NCI-H748 (cell line): ENCODE data around the gene THRA.

Experiments used
- DNase-seq: peaks from one replicate; lab custom pipeline; 2025; ENCODE audit not compliant: unreplicated experiment; lab: John Stamatoyannopoulos, UW

Gene THRA

DNA sequence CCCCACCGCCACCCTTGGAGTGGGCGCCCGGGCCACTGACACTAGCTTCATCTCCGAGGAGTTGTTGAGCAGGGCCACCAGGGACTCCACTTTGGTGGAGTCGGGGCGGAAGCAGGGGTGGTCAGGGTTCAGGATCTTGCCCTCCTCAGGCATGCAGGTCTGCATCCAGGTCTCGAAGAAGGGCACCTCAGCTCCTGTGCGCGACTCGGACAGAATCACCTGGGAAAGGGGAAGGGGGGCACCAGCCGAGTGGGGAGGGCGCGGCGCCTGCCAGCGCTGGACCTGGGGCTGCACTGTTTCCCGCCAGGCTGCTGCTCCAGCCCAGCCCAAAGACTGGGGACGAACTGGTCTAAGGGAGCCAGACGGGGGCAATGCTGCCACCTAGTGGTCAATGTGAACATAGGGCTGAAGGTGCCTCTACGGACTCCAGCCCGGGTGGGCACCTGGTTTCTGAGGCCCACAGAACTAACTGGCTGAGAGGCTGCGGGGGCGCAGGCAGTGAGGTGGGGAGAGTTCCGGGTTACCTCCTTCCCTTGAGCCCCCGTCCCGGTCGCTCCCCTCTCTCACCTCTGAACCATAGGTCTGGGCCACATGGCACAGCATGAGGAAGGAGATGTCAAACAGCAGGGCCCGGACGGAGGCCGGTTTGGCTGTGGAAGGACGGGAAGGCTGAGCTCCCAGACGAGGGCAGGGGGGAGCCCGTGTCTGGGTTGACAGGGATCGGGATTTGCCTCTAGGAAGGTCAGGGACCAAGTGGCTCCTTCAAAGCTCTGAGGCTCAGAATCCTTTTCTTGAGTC lies 35.8 kb upstream of the THRA start:
- peak; percentile 70 for DNase-seq

DNA sequence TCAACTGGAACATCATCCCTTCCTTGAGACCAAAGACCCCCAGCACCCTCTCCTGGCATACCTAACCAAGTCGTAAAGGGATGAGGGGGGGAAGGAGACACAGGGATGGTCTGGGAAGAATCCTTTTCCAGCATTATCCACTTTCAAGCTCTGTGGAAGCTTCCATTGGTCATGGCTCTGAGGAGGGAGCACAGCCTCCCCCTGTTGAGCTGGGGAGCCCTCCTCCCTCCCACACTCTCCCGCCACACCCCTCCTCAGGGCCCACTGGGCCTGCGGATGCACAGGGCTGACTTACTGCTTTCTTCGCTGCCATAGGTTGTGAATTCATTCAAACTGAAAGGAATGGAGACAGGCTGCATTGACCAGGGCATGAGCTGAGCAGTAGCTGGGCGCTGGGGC lies 35.2 kb upstream of the THRA start:
- no peak for DNase-seq

DNA sequence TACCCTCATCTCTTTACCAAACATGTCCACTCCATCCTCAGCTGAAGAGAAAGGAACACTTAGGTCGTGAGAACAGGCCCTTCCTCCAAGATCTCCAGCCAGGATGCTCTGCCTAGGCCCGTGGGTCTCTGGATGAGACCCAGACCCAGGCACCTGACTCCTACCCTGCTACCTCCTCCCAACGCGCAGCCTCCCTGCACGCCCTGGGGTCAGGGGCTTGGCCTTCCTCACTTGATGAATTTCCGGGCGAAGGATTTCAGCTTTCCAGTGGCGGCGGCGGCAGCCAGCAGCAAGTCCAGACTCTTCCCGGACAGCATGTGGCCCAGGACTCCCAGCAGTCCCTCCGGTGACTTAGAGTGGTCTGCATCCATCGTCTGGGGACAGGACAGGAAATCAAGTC lies 34.2 kb upstream of the THRA start:
- DNase-seq = no peak

DNA sequence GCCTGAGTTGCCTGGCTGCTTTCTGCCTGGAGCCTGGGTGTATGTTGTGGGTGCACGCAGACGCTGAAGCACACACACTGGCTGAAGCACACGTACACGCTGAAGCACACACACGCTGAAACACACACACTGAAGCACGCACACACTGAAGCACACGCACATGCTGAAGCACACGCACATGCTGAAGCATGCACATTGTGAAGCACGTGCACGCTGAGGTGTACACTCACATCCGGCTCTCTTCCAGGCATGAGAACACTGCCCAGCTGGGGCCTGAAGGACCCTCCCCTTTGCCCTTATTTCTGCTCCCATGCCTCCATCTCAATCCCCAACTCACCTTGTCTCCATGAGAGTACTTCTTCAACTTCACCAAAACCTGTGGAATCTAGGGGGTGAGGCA lies 31.1 kb upstream of the THRA start:
- DNase-seq = no peak

DNA sequence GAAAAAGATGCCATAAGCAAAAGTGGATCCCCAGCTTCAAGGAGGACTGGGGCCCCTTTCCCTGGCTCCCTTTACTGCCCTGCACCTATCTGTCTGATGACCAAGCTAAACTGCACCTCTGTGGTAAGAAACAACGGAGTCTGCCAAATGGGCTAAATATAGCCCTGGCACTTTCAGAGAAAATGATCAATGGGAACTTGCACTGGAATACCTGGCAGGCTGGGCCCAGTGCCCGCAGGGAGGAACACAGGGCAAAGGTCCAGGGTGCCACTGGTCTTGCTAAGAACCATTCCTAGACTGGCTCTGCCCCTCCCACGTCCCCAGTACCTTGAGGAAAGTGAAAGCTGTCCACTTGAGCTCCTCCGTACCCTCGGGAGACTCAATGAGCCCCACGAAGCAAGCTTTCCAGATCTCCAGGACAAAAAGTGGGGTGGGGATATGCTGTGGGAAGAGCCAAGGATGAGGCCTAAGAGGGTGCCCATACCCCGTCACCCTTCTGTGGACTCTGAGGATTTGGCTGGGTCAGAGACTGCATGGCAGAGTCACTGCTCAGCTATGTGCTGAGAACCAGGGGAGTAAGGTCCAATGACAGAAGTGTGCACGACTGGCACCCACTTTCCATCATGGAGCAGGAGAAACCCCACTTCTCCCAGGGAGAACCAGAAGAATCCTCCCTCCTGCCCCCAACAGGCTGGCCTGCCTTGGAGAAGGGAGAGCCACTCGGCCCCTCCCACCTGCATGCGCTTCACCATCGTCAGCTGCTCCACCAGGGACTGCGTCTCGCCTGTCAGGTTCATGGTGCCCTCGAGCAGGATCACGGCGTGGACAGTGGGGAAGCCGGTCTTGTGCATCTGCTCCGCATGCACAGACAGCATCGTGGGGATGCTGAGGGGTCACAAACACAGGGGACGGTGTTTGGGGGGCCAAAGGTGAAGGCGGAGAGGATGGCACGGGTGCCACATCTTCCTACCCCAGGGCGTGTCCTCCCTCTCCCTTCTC lies 30.1 kb upstream of the THRA start:
- DNase-seq = no peak

DNA sequence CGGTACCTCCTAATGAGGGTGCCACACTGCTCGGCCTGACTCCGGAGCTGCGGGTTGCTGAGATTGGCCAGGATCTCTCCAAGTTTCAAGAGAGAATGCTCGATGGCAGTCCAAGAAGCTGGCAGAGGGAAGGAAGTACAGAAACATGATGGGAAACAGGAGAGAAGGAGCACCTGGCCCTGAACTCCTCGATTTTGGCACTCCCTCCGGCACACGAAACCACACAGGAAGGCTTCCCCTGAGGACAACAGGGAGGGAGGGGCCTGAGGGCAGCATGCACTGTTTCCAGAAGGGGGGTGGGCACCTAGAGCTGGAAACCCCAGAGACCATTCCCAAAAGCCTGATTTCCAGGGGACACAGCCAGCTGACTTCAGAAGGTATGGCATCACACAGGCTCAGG lies 29.4 kb upstream of the THRA start:
- DNase-seq = no peak

DNA sequence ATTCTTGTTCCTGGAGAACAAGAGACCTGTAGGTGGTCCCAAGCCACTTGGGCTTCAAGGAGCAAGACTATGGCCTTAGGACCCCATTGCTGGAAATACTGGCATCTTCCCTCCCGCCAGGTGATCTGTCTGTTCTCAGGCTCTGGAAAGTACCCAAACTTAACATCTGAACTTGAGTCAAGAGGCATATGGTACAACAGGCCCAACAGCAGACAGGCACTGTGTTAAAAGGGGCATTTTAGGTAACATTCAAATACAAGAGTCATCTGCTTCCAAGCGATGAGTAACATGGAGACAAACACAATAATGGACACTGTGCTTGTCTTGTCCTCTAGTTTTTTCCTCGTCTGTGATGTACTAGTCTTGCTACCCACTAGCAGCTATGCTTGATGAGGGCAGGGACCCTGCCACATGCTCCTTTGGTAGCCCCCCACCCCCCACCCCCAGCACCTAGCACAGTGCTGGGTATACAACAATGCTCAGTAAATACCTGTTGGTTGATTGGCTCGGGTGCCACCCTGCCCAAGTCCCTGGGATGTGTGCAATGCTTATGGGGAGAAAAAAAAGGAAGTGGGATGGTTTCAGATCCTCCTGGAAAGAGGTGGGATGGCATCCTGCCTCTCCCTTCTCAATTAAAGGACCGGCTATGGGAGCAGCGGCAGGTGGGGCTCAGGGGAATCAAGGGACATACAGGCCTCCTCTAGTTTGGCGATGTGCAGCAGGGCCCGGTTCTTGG lies 28.2 kb upstream of the THRA start:
- DNase-seq = no peak

DNA sequence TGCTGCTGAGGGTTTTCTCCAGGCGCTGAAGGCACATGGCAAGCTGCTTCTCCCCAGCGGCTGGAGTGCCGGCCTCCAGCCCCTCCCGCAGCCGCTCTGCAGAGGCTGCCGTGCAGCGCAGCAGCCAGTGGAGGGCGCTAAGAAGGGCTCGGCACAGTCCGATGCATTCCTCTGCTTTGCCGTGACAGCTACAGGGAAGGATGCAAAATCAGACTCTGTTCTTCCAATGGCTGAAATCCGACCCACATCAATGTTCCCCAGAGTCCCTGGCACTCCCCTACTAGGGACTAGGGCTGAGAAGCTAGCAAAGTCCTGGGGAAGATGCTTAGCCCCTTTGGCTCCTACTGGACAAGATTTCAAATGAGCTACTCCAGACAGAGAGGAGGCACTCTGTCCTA lies 27.6 kb upstream of the THRA start:
- DNase-seq = peak; percentile 39

DNA sequence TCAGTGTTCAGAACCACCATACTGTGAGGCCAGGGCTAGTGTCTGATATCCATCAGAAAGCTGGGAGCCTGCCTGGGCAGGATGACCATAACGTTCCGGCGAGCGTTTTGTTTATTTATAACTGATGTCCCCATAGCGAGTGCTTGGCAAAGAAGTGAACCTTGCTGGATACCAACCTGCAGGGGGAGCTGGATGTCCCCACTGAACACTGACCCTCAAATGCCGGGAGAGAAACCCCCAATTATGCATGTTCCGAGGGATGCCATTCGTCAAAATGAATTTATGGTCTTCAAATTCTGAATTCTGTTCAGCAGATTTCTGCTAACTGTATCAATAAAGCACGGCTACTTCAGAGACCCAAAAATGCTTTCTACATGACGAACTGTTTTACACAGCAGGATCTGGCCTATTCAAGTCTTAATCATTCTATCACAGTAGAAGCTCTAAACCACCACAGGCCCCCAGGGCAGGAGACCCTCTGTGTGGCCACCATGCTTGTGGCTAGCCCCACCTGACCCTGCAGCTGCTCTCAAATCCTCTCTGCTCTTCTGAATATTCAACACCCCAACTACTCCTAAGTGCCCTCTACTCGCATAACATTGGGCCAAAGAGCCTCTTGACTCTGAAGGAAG lies 23.8 kb upstream of the THRA start:
- peak; percentile 29 for DNase-seq

DNA sequence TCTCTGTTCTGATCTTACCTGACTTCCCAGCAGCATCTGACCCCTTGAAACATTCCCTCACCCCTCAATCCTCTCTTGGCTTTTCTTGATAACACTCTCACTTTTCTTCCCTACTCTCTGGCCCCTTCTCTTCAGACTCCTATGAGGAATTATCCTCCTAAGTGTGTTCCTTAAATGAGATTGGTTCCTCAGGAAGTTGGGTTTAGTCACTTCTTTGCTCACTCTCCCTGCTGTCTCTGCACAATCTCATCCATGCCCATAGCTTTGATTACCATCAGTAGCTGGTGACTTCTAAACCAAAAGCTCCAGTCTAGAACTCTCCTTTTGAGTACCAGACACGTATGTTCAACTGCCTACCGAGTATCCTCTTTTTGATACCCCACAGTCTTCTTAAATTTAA lies 21.6 kb upstream of the THRA start:
- DNase-seq = no peak

DNA sequence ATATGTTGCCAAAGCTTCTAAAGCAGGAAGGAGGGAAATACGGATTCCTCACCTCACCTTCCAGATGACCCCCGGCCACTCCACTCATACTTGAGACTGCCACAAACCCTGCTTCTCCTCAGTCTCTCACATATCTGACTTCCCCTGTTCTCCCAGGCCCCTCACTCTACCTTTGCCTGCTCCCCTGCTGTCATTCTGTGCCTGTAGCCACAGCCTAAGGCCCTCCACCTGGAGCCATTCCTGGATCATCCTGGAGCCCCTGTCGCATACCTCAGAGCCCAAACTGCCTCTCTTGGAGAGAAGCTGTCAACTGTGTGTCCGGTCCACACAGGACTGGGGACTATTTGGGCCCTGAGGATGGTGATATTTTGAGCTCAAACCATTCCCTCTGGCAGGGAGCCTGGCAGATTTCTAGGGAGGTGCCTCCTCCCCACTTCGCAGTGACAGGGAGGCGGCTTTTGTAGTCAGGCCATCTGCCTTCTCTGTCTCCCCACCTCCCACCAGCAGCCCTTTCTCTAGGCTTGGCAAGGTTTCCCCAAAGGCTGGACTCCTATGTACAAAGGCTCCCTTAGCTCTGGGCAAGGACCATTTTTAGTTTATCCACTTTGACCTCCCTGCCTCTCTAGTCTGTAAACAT lies 6.3 kb upstream of the THRA start:
- DNase-seq = no peak

DNA sequence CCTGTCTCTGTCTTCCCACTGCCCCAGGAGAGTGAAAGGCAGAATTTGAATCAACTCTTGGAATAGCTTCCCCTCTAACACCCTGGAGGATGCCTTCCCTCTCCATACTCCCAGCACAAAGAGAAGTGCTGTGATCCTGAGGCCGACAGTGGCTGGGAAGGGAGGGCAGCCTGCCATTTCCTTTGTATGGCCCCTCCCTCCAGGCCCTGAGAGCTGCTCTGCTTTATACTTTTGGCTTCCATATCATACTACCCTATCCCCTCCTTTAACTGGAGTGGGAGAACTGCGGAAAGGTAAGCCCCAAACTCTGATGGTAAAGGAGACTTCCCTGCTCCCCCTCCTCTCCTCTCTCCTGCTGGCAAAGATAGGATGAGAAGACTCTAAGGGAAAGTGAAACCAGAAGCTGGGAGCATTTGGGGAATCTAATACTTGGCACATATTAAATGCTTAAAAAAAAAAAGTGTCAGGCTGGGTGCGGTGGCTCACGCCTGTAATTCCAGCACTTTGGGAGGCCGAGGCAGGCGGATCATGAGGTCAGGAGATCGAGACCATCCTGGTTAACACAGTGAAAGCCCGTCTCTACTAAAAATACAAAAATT lies 4.5 kb upstream of the THRA start:
- DNase-seq = no peak

DNA sequence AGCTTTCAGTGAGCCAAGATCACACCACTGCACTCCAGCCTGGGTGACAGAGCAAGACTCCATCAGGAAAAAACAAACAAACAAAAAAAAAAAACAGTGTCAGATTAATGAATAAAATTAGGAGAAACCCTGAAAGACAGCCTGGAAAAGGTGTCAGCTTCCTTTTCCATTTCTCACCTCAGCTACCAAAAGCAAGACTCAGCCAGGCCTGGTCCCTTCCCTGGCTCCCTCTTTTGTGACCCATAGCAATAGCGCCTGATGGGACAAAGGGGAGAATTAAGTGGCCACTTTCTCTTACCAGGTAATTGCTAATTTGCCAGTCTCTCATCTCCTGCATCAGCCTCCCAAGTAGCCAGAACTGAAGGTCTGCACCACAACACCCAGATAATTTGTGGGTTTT lies 3.9 kb upstream of the THRA start:
- DNase-seq = no peak

DNA sequence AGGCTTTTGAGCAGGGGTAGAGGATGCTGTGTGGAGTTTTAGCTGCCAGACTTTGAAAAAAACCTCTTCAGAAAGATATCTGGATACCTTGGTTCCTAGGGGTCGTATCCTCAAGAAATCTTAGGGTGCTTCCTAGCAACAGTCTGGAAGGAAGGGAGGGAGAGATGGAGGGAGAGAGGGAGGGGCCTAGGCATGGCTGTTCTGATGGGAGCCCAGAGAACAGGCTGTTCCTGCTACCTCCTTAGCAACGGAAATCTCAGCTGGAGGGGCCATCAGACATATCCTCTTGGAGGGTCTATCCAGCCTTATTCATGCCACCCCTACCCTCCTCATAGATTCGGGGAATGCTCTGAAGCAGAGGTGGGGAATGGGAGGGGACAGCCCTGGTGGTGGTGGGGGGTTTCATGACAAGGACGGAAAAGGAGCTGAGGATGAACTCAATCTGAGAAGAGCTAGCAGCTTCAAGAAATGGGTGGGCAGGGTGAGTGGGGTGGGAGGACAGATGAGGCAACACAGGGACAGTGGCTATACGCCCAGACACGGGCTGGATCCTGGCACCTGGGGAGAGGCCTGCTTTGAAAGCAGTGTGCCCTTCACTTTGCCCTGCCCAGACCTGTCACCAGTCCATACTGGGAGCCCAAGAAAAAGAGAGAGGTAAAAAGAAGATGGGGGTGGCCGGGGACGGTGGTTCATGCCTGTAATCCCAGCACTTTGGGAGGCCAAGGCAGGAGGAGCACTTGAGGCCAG lies 2.9 kb upstream of the THRA start:
- no peak for DNase-seq

DNA sequence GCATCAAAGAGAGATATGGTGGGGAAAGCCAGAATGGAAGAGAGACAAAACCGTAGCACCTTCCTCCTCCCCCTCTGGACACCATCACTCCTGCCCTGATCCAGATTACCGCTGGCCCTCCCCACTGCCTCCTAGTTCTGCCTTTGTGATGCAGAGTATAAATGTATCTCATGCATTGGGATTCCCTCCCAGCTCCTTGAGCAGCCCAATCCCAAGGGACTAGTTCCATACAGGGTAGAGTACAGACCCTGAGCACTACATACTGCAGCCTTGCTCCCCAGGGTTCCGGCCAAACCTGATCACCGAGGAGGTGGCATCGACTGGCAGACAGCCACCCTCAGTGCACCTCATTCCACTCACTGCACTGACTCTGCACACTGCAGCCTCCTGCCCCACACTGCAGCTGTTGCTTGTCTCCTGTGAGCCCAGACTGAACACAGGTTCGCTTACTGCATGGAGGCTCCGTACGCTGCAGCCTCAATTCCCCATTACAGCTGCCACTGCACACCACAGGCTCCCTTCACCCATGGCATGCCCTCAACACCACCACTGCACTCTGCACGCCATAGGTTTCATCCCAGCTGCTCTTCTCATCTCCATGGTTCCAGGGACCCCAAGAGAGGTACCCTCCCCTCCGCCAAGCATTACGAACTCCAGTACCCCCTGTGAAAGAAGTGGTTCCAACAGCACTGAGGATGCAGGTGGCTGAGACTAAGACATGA lies 1.7 kb upstream of the THRA start:
- no peak for DNase-seq

DNA sequence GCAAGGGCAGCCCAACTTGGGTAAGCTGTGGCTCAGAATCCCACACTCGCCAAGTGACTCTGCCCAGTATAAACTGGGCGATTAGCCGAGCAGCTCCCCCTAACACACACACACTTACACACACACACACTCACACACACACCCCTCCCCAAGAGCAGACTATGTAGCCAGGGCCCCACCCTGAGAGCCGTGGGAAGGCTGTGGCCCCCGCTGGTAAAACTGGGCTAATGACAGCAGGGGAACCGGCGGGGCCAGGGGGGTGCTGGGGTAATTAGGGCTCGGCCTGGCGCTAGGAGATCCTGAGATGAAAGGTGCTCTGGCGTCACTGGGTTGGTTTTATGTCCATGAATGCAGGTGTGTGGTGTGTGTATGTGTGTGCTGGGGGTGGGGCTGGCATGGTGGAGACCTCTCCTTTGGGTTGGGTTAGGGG lies 1.1 kb upstream of the THRA start:
- DNase-seq = no peak

DNA sequence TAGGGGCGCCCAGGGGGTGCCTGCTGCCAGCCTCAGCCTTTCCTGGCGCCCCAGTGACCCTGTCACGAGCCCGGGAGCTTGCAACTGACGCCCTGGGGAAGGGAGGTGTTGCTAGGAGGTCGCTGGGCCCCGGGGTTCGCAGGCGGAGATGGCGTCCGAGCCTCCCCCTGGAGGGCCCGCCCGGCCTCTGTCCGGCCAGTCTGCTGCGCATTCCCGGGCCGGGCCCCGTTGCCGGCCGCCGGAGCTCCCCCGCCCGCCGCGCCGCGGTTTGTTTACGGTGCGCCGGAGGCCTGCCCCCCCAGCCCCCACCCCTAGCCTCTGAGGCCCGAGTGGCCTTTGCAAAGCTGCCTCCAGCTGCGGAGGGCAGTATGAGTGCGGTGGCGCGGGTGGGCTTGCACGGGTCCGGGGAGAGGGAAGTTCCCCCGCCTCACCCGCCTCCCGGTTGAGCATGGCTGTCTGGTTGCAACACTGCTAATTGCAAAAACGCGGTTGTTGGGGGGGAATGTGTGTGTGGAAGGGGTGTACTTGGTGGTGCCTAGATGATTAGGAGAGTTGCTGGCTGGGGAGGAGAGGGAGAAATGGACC lies 514 bp downstream of the THRA start:
- peak; percentile 57 for DNase-seq

DNA sequence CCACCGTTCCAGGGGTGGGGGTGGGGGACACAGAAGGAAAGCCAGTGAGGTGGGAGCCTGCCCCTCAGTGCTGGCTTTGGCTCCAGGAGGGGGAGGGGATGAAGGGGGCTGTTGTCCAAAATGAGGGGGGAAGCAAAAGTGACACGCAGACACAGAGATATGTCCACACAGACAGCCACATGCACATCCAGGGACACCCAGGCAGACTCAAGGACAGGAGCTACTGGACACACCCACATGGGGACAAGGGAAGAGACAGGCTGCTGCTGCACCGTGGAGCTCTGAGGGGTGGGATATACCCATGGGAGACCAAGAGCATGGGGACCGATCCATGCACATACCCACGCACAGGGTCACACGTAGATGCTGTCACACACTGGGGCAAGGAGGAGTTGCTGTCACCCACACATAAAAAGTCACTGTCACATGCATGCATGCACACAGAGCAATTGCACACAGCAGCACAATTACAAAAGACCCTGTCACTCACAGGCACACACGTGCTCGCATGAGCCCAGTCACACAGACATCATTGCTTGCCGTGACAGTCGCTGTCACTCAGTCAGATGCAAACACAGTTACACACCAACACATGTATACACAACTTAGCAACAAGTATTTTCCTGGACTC lies 1.3 kb downstream of the THRA start:
- DNase-seq = no peak
